HTERT RPE-1 (cell line): ENCODE measurements around the gene MUC5B.

Experiments
- in situ Hi-C: fragments of 300-500 bp; cut with MboI; formaldehyde crosslinking; loops from 4 replicates; pipeline ENCODE4 v1.14.3; 2020; ENCODE audit warnings: low sequenced_read_pairs

MUC5B gene

DNA sequence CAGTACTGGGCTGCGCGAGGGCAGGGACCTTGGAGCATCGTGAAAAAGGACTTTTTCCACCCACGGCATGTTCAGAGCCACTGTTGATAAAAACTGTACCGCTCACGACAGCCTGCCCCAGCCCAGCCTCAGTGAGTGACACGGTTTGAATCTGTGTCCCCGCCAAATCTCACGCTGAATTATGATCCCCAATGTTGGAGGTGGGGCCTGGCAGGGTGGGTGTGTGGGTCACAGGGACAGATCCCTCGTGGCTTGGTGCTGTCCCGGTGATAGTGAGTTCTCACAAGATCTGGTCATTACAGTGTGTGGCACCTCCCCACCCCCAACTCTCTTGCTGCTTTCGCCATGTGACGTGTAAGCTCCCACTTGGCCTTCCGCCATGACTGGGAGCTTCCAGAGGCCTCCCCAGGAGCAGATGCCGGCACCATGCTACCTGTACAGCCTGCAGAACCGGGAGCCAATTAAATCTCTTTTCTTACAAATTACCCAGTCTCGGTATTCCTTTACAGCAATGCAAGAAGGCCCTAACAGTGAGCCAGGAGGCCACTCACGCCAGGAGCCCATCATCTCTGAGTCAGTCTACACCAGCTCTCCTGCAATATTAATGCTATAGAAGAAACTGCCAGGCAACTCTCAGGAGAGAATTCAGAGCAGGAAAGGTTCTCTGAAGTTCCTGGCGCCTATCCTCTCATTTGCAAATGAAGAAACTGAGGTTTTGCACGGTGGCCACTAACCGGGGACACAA is 85.3 kb downstream of the MUC5B start:
- in situ Hi-C loops, result no loop called here

GRCh38 chr11:1308743-1309497 is 86.1 kb downstream of the MUC5B start:
- in situ Hi-C loops, result no loop called here

DNA sequence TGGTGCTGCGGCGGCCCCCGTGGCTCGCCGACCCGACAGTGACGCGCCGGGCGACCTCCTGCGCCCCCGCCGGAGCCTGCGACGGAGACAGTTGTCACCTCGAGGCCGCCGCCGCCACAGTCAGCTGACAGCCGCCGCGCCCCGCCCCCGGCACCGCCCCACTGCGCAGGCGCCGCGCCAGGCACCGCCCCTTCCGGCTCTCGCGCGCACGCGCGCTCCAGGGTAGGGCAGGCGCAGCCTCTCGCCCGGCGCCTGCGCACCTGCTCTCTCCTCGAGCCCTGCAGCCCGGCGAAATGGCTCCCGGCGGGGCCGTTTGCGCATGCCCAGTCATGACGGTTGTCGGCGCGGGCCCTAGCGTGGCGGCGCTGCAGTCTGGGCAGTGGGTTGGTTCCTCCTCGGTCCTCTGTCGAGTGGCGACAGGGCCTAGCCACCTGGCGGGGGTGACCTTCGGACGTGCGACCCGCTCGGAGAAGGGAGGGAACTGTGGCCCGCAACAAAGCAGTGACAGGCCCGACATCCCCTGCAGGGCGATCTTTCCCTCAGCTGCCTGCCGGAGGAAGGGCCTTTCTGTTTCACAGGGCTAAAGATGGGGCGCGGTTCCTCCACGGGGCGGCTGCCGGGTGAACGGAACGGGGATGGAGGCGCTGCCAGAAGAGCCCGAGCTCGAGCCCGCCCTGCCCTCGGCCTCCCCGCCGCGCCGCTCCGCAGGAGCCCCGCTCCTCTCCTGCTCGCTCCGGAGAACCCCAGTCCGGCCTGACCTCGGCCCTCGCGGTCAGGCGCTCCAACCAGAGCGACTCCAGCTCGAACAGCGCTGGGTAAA is 86.8 kb downstream of the MUC5B start, which contains the start of gene TOLLIP:
Gene TOLLIP, minus strand, starts transcription at position 135 of the 820 bp plus-strand sequence. Its CDS starts 134 bp downstream, at position 1.
- in situ Hi-C loops, result no loop called here

DNA sequence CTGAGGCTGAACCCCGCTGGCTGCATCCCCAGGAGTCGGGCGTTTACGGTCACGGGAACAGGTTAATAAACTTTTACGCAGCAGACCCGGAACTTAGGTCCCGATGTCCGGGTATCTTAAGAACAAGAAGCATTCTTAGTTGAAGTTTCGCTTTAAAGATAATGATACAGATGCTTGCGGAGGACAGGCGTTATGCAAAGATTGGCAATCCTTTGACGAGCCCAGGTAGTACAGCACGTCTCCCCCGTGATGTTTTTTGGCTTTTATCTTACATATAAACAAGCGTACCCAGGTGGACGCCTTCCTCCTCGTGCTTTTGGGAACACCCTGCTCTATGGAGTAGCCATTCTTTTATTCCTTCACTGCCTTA is 87.4 kb downstream of the MUC5B start:
- in situ Hi-C loops, result no loop called here

GRCh38 chr11:1310772-1311468 is 88.1 kb downstream of the MUC5B start:
- in situ Hi-C loops, result no loop called here
